DND-41 (cell line): ENCODE measurements around the gene MRPL1.

Experiments used
- ATAC-seq: fragments of 200-7000 bp; cut with Tn5 transposase; 3 replicates; pipeline ENCODE4 v1.9.1; 2021; ENCODE audit warnings: low read depth; ENCODE audit not compliant: insufficient read depth
- DNase-seq: peaks from one replicate; pipeline ENCODE4 v3.0.0-alpha.2; 2020
- H2AFZ ChIP-seq: 2 replicates; pipeline ENCODE4 v1.6.0; 2012; ENCODE audit warnings: low read depth, low read length
- H3K27ac ChIP-seq: 2 replicates; pipeline ENCODE4 v1.5.1; 2012; ENCODE audit warnings: low read length, inconsistent platforms
- H3K27me3 ChIP-seq: fragments of 200-600 bp; sonication (generic); 2 replicates; pipeline ENCODE4 v1.6.0; 2012; ENCODE audit warnings: low read length, mild to moderate bottlenecking, inconsistent platforms; ENCODE audit not compliant: insufficient read depth, poor library complexity
- H3K36me3 ChIP-seq: 2 replicates; pipeline ENCODE4 v1.5.1; 2012; ENCODE audit warnings: low read length, inconsistent platforms; ENCODE audit not compliant: insufficient read depth
- H3K4me1 ChIP-seq: 2 replicates; pipeline ENCODE4 v1.5.1; 2012; ENCODE audit warnings: mild to moderate bottlenecking, low read length; ENCODE audit not compliant: insufficient read depth
- H3K4me2 ChIP-seq: 2 replicates; pipeline ENCODE4 v1.6.0; 2012; ENCODE audit warnings: mild to moderate bottlenecking, moderate library complexity, low read length, inconsistent platforms; ENCODE audit not compliant: insufficient read depth
- H3K4me3 ChIP-seq, 2 experiments: fragments of 200-600 bp in 1 of 2; shearing (Covaris generic) in 1 of 2; 2 replicates each; pipeline ENCODE4 v1.5.1; 2012 to 2016; ENCODE audit warnings: inconsistent platforms in 2 of 2, low read length in 2 of 2, mild to moderate bottlenecking in 2 of 2, low read depth in 1 of 2, moderate library complexity in 1 of 2
- H3K79me2 ChIP-seq: 2 replicates; pipeline ENCODE4 v1.6.0; 2012; ENCODE audit warnings: low read length, inconsistent platforms; ENCODE audit not compliant: insufficient read depth
- H3K9ac ChIP-seq: 2 replicates; pipeline ENCODE4 v1.6.0; 2012; ENCODE audit warnings: low read depth, mild to moderate bottlenecking, inconsistent platforms, low read length, moderate library complexity
- H3K9me3 ChIP-seq: 2 replicates; pipeline ENCODE4 v1.5.1; 2012; ENCODE audit warnings: low read length, moderate library complexity, mild to moderate bottlenecking, inconsistent platforms; ENCODE audit not compliant: insufficient read depth, severe bottlenecking
- H4K20me1 ChIP-seq: 2 replicates; pipeline ENCODE4 v1.6.0; 2012; ENCODE audit warnings: low read length; ENCODE audit not compliant: insufficient read depth
- EZH2 ChIP-seq: IDR thresholded peaks from 3 replicates; pipeline ENCODE4 v1.6.1; 2012; ENCODE audit warnings: borderline replicate concordance, low read depth, mild to moderate bottlenecking, moderate library complexity, low read length, inconsistent platforms; ENCODE audit not compliant: severe bottlenecking
- TF ChIP-seq, protein P1 (sequence below): IDR thresholded peaks from 2 replicates; pipeline ENCODE4 v1.5.1; 2012; ENCODE audit warnings: borderline replicate concordance, low read length, moderate library complexity, mild to moderate bottlenecking; ENCODE audit not compliant: poor library complexity, severe bottlenecking; ENCODE audit errors: extremely low read depth

Gene MRPL1

DNA sequence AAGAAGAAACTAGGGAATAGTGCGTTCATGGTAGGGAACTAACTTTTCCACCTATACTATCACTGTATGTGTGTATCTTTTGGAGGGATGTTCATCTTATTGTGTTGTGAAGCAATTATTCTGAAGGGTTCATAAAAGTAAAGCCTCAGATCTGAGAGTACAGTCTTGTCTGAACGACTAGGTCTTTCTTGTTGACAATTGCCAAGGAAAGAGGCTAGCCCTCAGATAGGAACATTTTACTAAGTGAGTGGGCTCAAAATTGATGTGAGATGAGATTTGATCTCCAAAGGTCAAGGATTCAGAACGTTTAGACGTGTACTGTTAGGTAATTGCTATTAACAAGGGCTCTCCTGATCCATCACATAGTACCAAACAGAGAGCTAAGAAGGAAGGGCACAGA is 28.2 kb upstream of the MRPL1 start:
- TF ChIP-seq EZH2: no peak
- TF ChIP-seq, protein P1, sequence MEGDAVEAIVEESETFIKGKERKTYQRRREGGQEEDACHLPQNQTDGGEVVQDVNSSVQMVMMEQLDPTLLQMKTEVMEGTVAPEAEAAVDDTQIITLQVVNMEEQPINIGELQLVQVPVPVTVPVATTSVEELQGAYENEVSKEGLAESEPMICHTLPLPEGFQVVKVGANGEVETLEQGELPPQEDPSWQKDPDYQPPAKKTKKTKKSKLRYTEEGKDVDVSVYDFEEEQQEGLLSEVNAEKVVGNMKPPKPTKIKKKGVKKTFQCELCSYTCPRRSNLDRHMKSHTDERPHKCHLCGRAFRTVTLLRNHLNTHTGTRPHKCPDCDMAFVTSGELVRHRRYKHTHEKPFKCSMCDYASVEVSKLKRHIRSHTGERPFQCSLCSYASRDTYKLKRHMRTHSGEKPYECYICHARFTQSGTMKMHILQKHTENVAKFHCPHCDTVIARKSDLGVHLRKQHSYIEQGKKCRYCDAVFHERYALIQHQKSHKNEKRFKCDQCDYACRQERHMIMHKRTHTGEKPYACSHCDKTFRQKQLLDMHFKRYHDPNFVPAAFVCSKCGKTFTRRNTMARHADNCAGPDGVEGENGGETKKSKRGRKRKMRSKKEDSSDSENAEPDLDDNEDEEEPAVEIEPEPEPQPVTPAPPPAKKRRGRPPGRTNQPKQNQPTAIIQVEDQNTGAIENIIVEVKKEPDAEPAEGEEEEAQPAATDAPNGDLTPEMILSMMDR: no peak

DNA sequence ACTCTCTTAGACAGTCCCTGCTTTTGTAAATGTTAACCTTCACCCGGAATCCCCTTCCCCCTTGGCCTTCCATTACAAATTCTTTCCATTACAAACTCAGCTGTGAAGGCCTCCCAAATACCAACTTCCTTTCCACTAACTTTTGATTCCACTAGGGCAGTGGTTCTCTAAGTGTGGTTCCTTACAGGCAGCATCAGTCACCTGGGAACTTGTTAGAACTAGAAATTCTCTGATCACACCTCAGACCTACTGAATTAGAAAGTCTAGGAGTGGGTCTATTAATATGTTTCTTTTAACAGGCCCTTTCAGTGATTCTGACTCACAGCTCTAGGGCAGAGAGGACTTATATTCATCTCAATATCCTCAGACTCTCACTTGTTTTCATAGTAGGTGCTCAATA is 19.0 kb upstream of the MRPL1 start:
- H3K36me3 ChIP-seq: no peaks in the 10 kb centered on the region
- H3K4me1 ChIP-seq: no peaks in the 10 kb centered on the region
- H3K79me2 ChIP-seq: no peaks in the 10 kb centered on the region
- no peak for ATAC-seq
- no peak overlapping the region for H3K27ac ChIP-seq
- no peak overlapping the region for H3K9ac ChIP-seq
- TF ChIP-seq EZH2: no peak
- TF ChIP-seq, protein P1: no peak
- H3K27me3 ChIP-seq: no peaks in the 10 kb centered on the region
- DNase-seq: no peak
- no peak overlapping the region for H3K4me3 ChIP-seq
- no peaks in the 10 kb centered on the region for H4K20me1 ChIP-seq
- H3K9me3 ChIP-seq: no peaks in the 10 kb centered on the region
- no peak overlapping the region for H2AFZ ChIP-seq
- no peak overlapping the region for H3K4me2 ChIP-seq

More for the DNA sequence above, 28.2 kb upstream of the MRPL1 start:
- no peak overlapping the region for H3K4me2 ChIP-seq
- no peak for DNase-seq
- H3K4me3 ChIP-seq: no peak overlapping the region
- H3K36me3 ChIP-seq: no peaks in the 10 kb centered on the region
- H3K9ac ChIP-seq: no peak overlapping the region
- no peak overlapping the region for H2AFZ ChIP-seq
- no peaks in the 10 kb centered on the region for H3K27me3 ChIP-seq
- H3K79me2 ChIP-seq: no peaks in the 10 kb centered on the region
- H4K20me1 ChIP-seq: no peaks in the 10 kb centered on the region
- ATAC-seq: no peak
- no peaks in the 10 kb centered on the region for H3K9me3 ChIP-seq
- no peak overlapping the region for H3K27ac ChIP-seq
- no peaks in the 10 kb centered on the region for H3K4me1 ChIP-seq

GRCh38 chr4:77844363-77844762 is 18.3 kb upstream of the MRPL1 start:
- H3K79me2 ChIP-seq: no peaks in the 10 kb centered on the region
- no peak for TF ChIP-seq EZH2
- TF ChIP-seq, protein P1: no peak
- H4K20me1 ChIP-seq: no peaks in the 10 kb centered on the region
- no peak overlapping the region for H3K9ac ChIP-seq
- no peaks in the 10 kb centered on the region for H3K4me1 ChIP-seq
- H3K36me3 ChIP-seq: no peaks in the 10 kb centered on the region
- H3K9me3 ChIP-seq: no peaks in the 10 kb centered on the region
- no peak overlapping the region for H3K27ac ChIP-seq
- no peak overlapping the region for H3K4me3 ChIP-seq
- DNase-seq (no peak), ATAC-seq (no peak)
- H3K27me3 ChIP-seq: no peaks in the 10 kb centered on the region
- H3K4me2 ChIP-seq: no peak overlapping the region
- H2AFZ ChIP-seq: no peak overlapping the region

DNA sequence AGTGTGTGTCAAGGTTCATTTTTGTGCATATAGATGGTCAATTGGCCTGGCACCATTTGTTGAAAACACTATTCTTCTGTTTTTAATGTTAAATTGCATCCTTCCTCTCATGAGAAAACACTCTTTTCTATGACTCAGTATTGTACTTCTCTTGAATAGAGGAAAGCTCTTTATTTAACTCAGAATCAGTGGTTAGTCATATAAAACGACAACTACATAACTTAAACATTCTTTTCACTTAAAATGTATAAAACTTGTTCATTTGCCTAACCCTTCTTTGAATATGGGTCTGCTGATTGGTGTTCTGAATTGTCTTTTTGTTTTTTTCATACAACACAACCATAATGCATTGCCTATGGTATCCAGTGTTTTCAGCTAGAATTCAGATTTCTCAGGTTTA is 17.2 kb upstream of the MRPL1 start:
- no peaks in the 10 kb centered on the region for H3K27me3 ChIP-seq
- H3K9me3 ChIP-seq: no peaks in the 10 kb centered on the region
- no peak overlapping the region for H3K4me3 ChIP-seq
- H3K9ac ChIP-seq: no peak overlapping the region
- no peaks in the 10 kb centered on the region for H3K79me2 ChIP-seq
- no peak overlapping the region for H3K27ac ChIP-seq
- ATAC-seq: no peak
- no peak for DNase-seq
- no peak overlapping the region for H3K4me2 ChIP-seq
- no peaks in the 10 kb centered on the region for H3K4me1 ChIP-seq
- TF ChIP-seq EZH2: no peak
- TF ChIP-seq, protein P1: no peak
- H3K36me3 ChIP-seq: no peaks in the 10 kb centered on the region
- H2AFZ ChIP-seq: no peak overlapping the region
- no peaks in the 10 kb centered on the region for H4K20me1 ChIP-seq
